NCI-H748 (cell line): ENCODE results near the gene RIBC2.
"Not testable (repeated sequence)": the region's sequence is repeated elsewhere in the genome, so short reads cannot be mapped to it uniquely, and the experiment has no call there.

Source experiments
- DNase-seq: peaks from one replicate; lab custom pipeline; 2025; ENCODE audit not compliant: unreplicated experiment; lab: John Stamatoyannopoulos, UW

Gene RIBC2

DNA sequence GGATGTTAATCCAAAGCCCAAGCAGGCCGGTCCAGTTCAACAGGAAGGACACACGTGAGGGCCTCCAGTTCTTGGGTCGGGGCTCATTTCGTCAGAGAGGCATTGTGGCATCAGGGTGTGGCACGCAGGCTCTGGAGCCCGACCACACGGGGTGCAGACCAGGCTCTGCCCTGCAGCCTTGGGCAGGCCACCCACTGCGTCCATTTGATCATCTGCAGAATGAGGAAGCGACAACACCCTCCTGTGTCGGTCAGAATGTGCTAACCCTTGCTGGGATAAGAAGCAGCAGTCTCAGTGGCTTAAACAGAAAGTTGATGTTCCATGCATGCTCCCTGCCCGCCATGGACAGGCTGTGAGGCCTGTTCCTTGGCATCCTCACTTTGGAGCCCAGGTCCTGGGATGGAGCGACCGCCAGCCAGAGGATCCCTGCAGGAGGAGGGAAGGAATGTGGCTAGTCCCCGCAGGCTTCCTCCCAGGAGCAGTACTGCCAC lies 10.8 kb downstream of the RIBC2 start:
- no peak for DNase-seq

DNA sequence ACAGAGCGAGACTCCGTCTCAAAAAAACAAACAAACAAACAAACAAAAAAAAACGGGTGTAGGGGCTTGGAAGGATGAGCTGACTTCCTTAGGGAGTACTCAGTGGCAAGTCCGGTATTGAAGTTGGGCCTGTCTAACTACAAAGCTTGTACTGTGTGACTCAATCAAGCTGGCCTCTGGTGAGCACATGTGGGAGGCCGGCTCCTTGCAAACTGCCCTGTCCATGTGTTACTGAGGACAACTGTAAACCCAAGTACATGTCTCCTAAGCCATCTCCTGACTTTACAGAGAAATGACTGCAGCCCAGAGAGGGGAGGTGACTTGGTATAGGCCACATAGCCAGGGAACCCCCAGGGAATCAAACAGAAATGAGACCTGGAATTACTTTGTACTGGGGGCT lies 11.6 kb downstream of the RIBC2 start:
- no peak for DNase-seq

- no peak for DNase-seq
These were observed 12.2 kb downstream of the RIBC2 start for GRCh38 chr22:45425531-45426265.

DNA sequence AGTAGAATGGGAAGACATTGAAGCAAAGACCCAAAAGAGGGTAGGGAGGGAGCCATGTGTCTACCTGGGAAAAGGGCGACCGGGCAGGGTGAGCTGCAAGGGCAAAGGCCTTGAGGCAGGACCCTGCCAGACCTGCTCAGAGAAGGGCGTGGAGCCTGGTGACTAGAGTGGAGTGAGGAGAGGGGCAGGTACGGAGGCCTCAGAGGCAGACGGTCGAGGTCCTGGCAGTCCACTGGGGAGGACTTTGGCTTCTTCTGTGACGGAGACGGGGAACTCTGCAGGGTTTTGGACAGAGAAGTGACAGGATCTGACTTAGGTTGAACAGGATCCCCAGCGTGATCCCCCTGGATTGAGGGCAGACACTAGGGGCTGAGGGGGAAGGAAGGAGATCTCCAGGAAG lies 12.9 kb downstream of the RIBC2 start:
- no peak for DNase-seq

- no peak for DNase-seq
These were observed 13.6 kb downstream of the RIBC2 start for GRCh38 chr22:45427114-45427513.

GRCh38 chr22:45428391-45429385 lies 15.2 kb downstream of the RIBC2 start:
- no peak for DNase-seq

DNA sequence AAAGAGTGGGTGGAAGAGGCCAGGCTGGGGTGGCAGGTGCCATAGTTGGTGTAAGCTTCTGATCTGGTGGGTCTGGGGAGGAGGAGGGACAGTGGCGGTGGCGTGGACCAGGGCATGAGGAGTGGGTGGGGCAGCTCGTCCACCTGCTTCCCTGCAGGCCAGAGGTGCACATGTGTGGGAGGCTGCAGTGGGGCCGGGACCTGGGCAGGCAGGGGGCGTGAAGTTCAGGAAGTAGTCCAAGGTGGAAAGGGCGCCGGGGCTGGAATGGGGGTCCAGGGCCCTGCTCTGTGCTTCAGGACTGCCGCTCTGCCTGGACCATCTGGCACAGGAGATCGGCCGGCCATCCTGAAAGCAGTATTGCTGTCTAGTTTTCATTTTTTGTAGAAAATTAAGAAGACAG lies 15.9 kb downstream of the RIBC2 start:
- DNase-seq: no peak

DNA sequence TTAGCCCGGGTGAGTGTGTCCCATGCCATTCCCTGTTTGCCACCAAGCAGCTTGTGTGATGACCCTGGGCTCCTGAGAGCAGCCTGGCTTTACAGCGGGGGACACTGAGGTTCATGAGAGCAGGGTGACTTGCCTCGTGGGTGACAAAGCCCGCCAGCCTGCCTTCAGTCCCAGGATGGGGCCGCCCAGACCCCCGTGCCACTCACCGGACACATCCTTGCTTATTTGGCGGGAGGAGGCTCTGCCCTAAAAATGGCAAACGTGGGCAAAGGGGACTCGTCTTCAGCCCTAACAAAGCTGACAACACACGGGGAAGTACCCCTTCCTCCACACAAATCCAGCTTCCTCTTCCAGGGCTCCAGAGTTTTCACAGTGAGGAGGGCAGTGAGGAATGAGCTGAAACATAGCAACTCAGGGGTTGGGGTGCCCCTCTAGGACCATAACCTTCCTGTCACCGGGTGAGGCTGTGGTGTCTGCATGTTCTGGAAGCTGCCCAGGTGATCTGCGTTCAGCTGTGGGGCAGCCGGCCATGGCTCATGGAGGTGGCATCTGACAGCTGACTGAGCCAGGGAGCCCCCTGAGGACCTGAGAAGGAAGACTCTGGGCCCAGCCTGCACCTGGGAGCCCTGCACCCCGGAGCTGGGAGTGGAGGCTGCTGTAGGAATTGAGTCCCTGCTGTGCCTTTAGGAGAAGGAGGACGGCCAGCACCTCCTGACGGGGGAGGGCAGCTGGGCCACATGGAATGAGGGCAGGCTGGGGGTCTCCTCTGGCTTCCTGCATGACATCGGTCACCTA lies 16.7 kb downstream of the RIBC2 start:
- no peak for DNase-seq

- DNase-seq: no peak
These were observed 17.4 kb downstream of the RIBC2 start for GRCh38 chr22:45430871-45431270.

GRCh38 chr22:45434981-45435380 lies 21.5 kb downstream of the RIBC2 start:
- DNase-seq: no peak

- DNase-seq: peak; percentile 85
These were observed 22.1 kb downstream of the RIBC2 start for GRCh38 chr22:45435544-45436139.

GRCh38 chr22:45436871-45437517 lies 23.5 kb downstream of the RIBC2 start:
- not testable (repeated sequence) for DNase-seq

GRCh38 chr22:45438336-45438735 lies 24.8 kb downstream of the RIBC2 start:
- DNase-seq: no peak

DNA sequence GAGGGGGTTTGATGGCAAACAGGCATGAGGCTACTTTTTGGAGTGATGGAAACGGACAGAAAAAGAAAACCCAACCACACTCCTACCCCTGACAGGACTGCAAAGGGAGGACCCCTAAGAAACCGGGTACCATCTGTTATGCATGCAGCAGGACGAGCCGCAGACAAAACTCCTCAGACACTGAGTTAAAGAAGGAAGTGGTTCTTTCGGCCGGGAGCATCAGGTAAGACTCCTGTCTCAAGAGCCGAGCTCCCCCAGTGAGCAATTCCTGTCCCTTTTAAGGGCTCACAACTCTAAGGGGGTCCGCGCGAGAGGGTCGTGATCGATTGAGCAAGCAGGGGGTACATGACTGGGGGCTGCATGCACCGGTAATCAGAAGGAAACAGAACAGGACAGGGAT lies 27.2 kb downstream of the RIBC2 start:
- DNase-seq: not testable (repeated sequence)

GRCh38 chr22:45441138-45441537 lies 27.6 kb downstream of the RIBC2 start:
- DNase-seq: peak; percentile 80

DNA sequence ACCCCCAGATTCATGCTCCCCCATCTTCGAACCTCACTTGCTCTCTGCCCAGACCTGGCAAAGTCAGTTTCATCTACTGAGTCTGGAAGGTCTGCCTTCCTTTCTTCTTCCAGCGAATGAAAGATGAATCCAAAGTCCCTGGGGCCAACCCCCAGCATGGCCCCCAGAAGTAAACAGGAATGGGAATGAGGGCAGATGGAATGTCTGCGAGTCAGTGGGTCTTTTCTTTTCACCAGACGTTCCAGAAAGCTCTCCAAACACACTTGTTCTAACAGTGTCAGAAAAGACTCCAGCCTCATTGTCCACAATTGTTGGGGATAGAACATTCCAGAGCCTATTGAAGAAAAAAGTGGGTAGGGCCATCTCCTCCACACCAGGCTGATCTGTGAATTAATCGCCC lies 28.6 kb downstream of the RIBC2 start:
- no peak for DNase-seq

DNA sequence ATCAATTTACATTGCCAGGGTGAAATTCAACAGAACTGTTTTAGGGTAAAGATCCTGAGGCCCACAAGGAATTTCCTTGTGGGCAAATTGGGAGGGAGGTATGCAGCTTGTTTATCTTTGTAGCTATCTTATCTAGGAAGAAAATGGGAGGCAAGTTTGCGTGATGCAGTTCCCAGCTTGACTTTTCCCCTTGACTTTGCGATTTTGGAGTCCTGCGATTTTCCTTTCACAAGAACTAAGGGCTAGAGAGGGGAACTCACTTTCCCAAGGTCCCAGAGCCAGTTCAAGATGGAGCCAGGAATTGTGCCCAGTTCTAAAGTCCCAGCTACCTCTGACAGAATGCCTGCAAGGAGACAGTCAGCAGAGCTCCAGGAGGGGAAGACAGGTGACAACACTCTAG lies 30.7 kb downstream of the RIBC2 start:
- DNase-seq: no peak

- no peak for DNase-seq
These were observed 31.7 kb downstream of the RIBC2 start for GRCh38 chr22:45445031-45445710.

GRCh38 chr22:45446216-45446615 lies 32.7 kb downstream of the RIBC2 start:
- DNase-seq: no peak

DNA sequence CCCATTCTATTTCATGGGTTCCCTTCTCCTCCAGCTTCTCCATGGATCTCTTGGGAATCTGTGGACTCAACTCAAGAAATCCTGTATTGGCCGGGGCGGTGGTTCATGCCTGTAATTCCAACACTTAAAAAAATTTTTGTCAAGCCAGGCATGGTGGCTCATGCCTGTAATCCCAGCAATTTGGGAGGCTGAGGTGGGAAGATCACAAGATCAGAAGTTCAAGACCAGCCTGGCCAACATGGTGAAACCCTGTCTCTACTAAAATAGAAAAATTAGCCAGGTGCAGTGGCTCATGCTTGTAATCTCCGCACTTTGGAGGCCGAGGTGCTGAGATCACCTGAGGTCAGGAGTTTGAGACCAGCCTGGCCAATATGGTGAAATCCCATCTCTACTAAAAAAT lies 34.1 kb downstream of the RIBC2 start:
- DNase-seq: not testable (repeated sequence)
